Glomerular endothelial cell (primary cell): ENCODE data around the gene TLR1. TPM values are rescaled to one million over a fixed set of nuclear protein-coding genes. Genes with fewer than 3 reads are reported as not detected.
A peak's percentile ranks its signal among the peaks of the same experiment; 100 is the strongest.
"Not testable (repeated sequence)": the region's sequence is repeated elsewhere in the genome, so short reads cannot be mapped to it uniquely, and the experiment has no call there.

Experiments
- DNase-seq: peaks from one replicate; pipeline ENCODE4 v3.0.0-alpha.2; 2011; ENCODE audit warnings: low read depth, low spot score; ENCODE audit errors: extremely low read depth
- total RNA-seq: library from RNA; depleted of rRNA; stranded (reverse); fragments of >200 nt; gene quantifications from 2 replicates; pipeline ENCODE4 v1.2.3, GENCODE V29; 2015

TLR1 gene
- total RNA-seq, 1 donor from 2014 or later = 1.7 TPM

DNA sequence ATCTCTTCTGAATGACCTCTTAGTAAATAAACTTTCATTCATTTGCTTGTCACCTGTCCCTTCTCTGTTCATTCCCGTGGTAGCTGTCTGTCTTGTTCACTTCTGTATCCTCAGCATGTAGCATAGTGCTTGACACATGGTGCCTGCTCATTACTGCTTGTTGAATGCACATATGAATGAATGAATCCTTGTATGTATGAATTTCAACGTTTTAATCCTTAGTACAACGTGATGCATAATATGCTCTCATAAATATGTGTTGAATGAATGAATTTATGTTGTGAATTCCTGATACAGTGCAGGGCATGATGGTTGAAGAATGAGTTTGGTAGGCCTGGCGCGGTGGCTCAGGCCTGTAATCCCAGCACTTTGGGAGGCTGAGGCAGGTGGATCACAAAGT is 24.8 kb downstream of the TLR1 start:
- no peak for DNase-seq

DNA sequence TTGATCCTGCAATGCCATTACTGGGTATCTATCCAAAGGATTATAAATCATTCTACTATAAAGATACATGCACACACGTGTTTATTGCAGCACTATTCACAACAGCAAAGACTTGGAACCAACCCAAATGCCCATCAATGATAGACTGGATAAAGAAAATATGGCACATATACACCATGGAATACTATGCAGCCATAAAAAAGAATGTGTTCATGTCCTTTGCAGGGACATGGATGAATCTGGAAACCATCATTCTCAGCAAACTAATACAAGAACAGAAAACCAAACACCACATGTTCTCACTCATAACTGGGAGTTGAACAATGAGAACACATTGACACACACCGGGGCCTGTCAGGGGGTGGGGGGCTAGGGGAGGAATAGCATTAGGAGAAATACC is 26.7 kb downstream of the TLR1 start:
- not testable (repeated sequence) for DNase-seq

DNA sequence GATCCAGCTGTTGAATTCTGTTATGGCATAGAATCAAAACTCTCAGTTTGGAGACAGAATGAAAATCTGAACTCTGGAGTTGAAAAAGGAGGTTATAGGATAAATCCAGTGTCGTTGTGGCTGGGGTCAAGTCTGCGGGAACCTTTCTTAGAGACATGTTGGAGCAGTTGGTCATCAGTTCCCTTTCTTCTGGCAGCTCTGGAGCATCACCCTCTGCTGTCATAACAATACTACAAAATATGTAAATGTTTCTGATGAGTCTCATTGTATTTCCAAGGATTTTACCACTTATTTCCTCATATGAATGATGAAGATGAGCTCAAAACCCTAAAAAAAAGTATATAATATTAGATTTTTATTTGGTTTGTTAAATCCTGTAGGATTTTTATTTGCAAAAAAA is 29.3 kb downstream of the TLR1 start:
- no peak for DNase-seq

GRCh38 chr4:38774181-38774955 is 30.2 kb downstream of the TLR1 start:
- DNase-seq = no peak

- DNase-seq = not testable (repeated sequence)
Measured at GRCh38 chr4:38770281-38770680, 34.3 kb downstream of the TLR1 start.

DNA sequence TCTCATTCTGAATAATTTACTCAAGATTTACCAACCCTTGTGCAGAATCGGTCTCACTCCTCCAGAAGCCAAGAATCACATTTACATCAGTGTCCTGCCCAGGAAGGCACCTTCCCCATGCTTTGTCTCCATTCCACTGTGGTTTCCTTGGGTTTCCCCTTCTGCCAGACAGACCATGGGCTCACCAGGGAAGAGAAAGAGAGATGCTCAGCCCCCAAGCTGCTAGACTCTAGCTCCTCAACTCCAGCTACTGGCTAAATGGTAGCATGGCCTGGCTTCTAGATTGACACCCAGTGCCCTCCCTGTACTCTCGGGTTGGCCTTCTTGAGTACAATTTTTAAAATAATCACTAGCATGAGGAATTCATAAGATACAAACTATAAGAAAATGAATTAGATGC is 34.7 kb downstream of the TLR1 start:
- no peak for DNase-seq

DNA sequence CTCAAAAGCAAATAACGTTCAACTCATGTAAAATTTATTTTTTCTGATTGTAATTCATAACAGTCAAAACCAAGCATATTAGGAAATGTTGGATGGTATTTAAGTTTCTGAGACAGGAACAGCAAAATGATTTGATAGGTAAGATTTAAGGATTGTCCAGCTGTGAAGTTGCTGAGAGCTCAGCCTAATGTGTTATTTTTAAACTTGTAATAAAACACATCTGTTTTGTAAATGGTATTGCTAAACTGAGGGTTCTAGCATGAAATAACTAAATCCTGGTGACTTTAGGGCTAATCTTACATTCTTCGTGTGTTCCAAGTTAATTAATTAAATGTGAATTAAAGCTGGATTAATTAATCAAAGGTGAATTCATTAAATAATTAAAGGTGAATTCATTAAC is 35.1 kb downstream of the TLR1 start:
- no peak for DNase-seq

GRCh38 chr4:38768968-38769394 is 35.6 kb downstream of the TLR1 start:
- DNase-seq = no peak

- DNase-seq = not testable (repeated sequence)
Measured at GRCh38 chr4:38766940-38767339, 37.7 kb downstream of the TLR1 start.

DNA sequence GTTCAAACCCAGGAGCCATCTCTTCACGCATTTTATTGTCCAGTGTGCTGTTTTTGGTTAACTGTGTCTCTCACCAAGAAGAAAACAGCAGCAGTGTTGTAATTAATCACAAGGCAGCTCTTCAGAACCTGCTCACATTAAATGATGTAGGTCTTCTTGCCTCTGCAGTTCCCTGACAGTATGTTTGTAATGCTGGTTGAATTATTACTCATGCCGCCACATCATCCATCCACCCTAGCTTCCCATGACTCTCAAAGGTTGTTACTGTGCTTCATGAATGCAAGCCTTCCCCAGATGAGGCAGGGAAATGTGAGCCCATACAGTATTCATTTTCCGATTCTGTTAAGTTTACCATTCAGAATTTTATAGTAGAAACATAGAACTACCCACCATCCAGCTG is 39.2 kb downstream of the TLR1 start:
- DNase-seq = no peak

DNA sequence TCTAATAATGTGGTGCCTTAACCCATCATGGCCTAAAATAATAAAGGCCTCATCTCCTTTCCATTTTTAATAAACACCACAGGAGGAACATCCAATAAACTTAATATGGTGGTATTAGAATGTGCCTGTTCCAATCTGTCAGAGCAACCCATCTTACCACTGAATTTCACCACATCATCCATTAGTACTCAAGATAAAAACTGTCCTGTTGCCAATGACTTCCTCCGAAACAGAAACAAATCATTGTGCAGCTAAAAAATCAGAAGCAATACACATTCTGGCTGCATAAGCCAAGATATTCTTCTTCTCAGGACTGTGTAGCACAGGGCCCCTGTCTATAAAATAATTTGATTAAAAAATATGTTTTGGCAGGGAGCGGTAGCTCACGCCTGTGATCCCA is 40.3 kb downstream of the TLR1 start:
- DNase-seq = no peak

GRCh38 chr4:38762560-38762959 is 42.0 kb downstream of the TLR1 start:
- no peak for DNase-seq

DNA sequence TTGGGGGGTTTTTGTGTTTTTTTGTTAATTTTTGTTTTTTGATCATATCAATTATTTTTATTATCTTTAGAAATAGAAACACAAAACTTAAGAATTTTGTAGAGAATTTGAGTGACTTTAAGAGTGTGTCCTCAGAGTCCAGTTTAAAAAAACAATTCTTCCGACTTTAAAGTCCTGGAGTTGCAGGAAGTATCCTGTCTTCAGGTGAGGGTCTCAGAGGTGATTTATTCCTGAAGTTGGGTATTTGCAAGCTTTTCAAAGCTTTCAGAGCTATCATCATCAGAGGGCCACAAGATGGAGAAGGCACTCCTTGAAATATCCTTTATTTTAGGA is 44.8 kb downstream of the TLR1 start:
- no peak for DNase-seq

GRCh38 chr4:38759113-38759789 is 45.3 kb downstream of the TLR1 start:
- DNase-seq = peak; percentile 22

GRCh38 chr4:38757945-38758600 is 46.5 kb downstream of the TLR1 start:
- no peak for DNase-seq

GRCh38 chr4:38752941-38753806 is 51.4 kb downstream of the TLR1 start:
- DNase-seq = no peak

DNA sequence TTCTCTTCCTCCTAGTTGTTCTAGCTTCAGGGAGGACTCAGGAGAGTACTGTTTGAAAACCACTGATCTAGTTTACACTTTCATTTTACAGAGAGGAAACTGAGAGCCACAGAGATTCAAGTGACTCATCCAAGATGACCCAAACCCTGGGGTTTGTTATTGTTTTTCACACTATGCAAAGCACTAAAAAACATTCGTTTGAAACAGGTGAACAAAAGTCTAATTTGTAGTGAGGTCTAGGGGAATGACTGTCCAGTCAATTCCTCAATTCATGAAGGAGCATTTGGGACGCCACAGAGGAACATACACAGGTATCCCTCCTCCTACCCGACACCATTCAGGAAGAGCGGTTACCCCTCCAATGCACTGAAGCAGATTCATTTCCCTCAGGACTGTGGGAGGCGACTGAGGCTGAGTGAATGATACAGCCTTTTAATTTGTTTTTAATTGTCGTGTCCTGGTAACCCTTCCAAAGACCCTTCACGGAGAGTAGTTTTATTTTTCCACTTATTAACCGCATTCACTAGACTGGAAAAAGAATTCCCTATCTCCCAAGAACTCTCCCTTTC is 52.1 kb downstream of the TLR1 start:
- no peak for DNase-seq

DNA sequence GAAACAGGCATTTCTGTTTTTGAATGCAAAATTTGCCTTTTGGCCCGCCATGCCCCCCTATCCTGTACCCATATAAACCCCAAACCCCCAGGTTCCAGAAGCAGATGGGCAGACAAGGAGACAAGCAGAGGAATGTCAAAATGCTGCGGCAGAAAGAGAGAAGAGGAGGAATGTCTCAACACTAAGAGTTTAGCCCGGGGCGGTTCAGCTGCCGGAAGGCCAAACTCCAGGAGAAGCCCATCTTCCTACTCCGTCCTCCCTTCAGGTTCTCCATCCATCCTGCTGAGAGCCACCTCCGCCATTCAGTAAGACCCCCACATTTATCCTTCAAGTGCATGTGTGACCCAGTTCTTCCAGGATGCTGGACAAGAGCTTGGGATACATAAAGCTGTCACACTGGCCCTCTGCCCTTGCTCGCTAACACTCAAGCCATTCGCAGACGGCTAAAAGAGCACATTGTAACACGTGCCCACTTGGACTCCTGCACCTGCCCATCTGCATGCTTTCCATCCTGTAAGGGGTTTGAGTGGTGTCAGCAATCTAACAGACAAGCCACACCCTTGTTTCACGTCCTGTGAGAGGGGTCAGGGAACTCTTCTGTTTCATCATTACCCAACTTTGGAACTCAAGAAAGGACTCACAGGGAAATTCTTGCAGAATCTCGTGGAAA is 53.1 kb downstream of the TLR1 start:
- no peak for DNase-seq

DNA sequence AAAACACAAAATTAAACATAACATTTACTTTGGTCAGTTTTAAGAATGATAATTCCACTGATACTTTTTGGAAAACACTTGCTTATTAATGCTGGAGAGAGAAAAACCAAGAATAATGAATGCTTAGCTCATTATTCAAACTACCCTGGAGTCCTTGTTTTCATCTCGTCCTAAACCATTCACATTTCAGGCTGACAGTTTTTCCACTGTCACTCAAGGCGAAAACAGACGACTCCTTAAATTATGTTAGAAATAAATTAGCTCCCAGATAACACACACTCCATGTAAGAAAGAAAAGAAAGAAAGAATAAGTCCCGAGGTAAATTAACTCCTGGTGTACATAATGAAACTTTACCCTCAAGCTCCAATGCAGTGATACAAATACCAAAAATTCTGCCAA is 55.3 kb downstream of the TLR1 start:
- DNase-seq = no peak

DNA sequence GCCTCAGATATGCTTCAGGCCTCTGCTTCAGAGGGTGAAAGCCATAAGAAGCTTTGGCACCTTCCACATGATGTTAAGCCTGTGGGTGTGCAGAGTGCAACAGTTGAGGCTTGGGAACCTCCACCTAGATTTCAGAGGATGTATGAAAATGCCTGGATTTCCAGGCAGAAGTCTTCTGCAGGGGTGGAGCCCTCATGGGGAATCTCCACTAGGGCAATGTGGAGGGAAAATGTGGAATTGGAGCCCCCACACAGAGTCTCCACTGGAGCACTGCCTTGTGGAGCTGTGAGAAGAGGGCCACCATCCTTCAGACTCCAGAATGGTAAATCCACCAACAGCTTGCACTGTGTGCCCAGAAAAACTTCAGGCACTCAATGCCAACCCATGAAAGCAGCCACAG is 57.0 kb downstream of the TLR1 start:
- no peak for DNase-seq
